Lower leg skin (tissue), 3 donors: ENCODE results near the gene RNLS.

Experiments used
- CTCF ChIP-seq, 3 donors: fragments of 450-650 bp; IDR thresholded peaks; one replicate each; pipeline ENCODE4 v1.5.1; 2016; ENCODE audit warnings: antibody characterized with exemption in 3 of 3, mild to moderate bottlenecking in 3 of 3, moderate library complexity in 2 of 3
- POLR2A ChIP-seq, 2 donors: fragments of 450-650 bp; IDR thresholded peaks; one replicate each; pipeline ENCODE4 v1.6.1; 2016 to 2017; ENCODE audit warnings: antibody characterized with exemption in 2 of 2, mild to moderate bottlenecking in 1 of 2, moderate library complexity in 1 of 2

GRCh38 chr10:88505680-88506215, 77.4 kb downstream of the RNLS start:
- TF ChIP-seq CTCF (IDR thresholded peaks at IDR 0.05) (no peak), POLR2A (IDR thresholded peaks at IDR 0.05) (no peak)
